Measurements from ENCODE around the gene ZNF678. TPM values are rescaled to one million over a fixed set of nuclear protein-coding genes. Genes with fewer than 3 reads are reported as not detected.

Gene ZNF678
- 10 to 100 TPM in 3 of 5 donors, 1 to 10 TPM in 2; 4.7 to 34.1 (median 10.3) TPM for total RNA-seq
- 1 to 10 TPM in 2 of 3 donors, under 1 TPM in 1; 0.65 to 2.4 (median 2.2) TPM for polyA plus RNA-seq
- long read RNA-seq, donor 1, result 0 reads
- long read RNA-seq, donor 2, full-length matches to known transcripts, result 1 of 1 reads
- long read RNA-seq, donor 2, partial matches to known transcripts, result 0 of 1 reads
- long read RNA-seq, donor 2, other reads (novel, unspliced or antisense), result 0 of 1 reads
- long read RNA-seq, donor 3, result 0 reads
- long read RNA-seq, donor 4, result 0 reads
- long read RNA-seq, donor 5, partial matches to known transcripts, result 0 of 2 reads
- long read RNA-seq, donor 5, other reads (novel, unspliced or antisense), result 0 of 2 reads
- long read RNA-seq, donor 6, result 0 reads
- long read RNA-seq, donor 7, result 0 reads
- long read RNA-seq, donor 8, full-length matches to known transcripts, result 3 of 3 reads
- long read RNA-seq, donor 8, partial matches to known transcripts, result 0 of 3 reads
- long read RNA-seq, donor 8, other reads (novel, unspliced or antisense), result 0 of 3 reads
- long read RNA-seq, donor 9, result 0 reads
- long read RNA-seq, donor 10, result 0 reads

GRCh38 chr1:227563324-227564201 is at the start of gene ZNF678:
Gene ZNF678, plus strand, starts transcription at chr1:227563556. Its CDS starts 87,436 bp downstream, at chr1:227650992.
- Histone ChIP-seq H3K27ac (peak within 1 kb of the TSS; percentile 79 to 91 (median 89)), H3K4me3 (peak within 1 kb of the TSS; percentile 58 to 74 (median 63)), H3K4me1 (peaks cover 7 to 23% (median 15%) of the 10 kb centered on the region in 4 donors), H3K36me3 (no peaks in the 10 kb centered on the region), H3K9me3 (peaks cover 0 to 24% (median 7%) of the 10 kb centered on the region in 4 donors), H3K27me3 (peaks cover 0 to 37% (median 26%) of the 10 kb centered on the region in 3 donors)
- WGBS, 5 donors, result 0 to 1% (median 1%) methylated on average over 37 to 39 of the region's 39 CpGs
- intact Hi-C loops (cut with DNase I; ENCODE audit: low total_unique reads), result no loop called here
- TF ChIP-seq CTCF (IDR thresholded peaks at IDR 0.05), result no peak
- no peak for TF ChIP-seq EP300 (IDR thresholded peaks at IDR 0.05)
- peak in 1 of 4 donors; percentile 21 for TF ChIP-seq POLR2A (IDR thresholded peaks at IDR 0.05)
- peak in 2 of 3 donors; percentile 46 to 58 for TF ChIP-seq POLR2AphosphoS5 (IDR thresholded peaks at IDR 0.05)
- DNase-seq, result peak; percentile 93 to 97

GRCh38 chr1:227518876-227519275 is 44.5 kb upstream of the ZNF678 start:
- DNase-seq, result no peak
- peaks cover 0 to 25% (median 7%) of the 10 kb centered on the region in 4 donors for H3K9me3 ChIP-seq
- no peak overlapping the region for H3K4me3 ChIP-seq
- intact Hi-C loops (cut with DNase I; ENCODE audit: low total_unique reads), result no loop called here
- 71 to 81% (median 75%) methylated on average over 4 of the region's 4 CpGs for WGBS, 5 donors
- H3K4me1 ChIP-seq, result no peaks in the 10 kb centered on the region
- H3K27ac ChIP-seq, result no peak overlapping the region
- no peaks in the 10 kb centered on the region for H3K36me3 ChIP-seq
- TF ChIP-seq POLR2A (IDR thresholded peaks at IDR 0.05) (no peak), CTCF (IDR thresholded peaks at IDR 0.05) (no peak), EP300 (IDR thresholded peaks at IDR 0.05) (no peak), POLR2AphosphoS5 (IDR thresholded peaks at IDR 0.05) (no peak)
- no peaks in the 10 kb centered on the region for H3K27me3 ChIP-seq

- no peak for TF ChIP-seq POLR2AphosphoS5 (IDR thresholded peaks at IDR 0.05)
- no peak for TF ChIP-seq POLR2A (IDR thresholded peaks at IDR 0.05)
- TF ChIP-seq EP300 (IDR thresholded peaks at IDR 0.05), result no peak
- no peak for TF ChIP-seq CTCF (IDR thresholded peaks at IDR 0.05)
- DNase-seq, result no peak
- WGBS, 5 donors, result 71 to 83% (median 77%) methylated on average over 11 of the region's 11 CpGs
- H3K9me3 ChIP-seq, result peaks cover 0 to 47% (median 26%) of the 10 kb centered on the region in 4 donors
- H3K4me1 ChIP-seq, result no peaks in the 10 kb centered on the region
- no peaks in the 10 kb centered on the region for H3K36me3 ChIP-seq
- intact Hi-C loops (cut with DNase I; ENCODE audit: low total_unique reads), result no loop called here
- no peak overlapping the region for H3K27ac ChIP-seq
- H3K4me3 ChIP-seq, result no peak overlapping the region
- no peaks in the 10 kb centered on the region for H3K27me3 ChIP-seq
These were observed 41.6 kb upstream of the ZNF678 start for GRCh38 chr1:227521782-227522181.

GRCh38 chr1:227526524-227526923 is 36.8 kb upstream of the ZNF678 start:
- no peaks in the 10 kb centered on the region for H3K4me1 ChIP-seq
- H3K9me3 ChIP-seq, result peaks cover 10 to 84% (median 73%) of the 10 kb centered on the region in 4 donors
- no peak overlapping the region for H3K4me3 ChIP-seq
- no peak for DNase-seq
- H3K36me3 ChIP-seq, result no peaks in the 10 kb centered on the region
- no peak overlapping the region for H3K27ac ChIP-seq
- H3K27me3 ChIP-seq, result no peaks in the 10 kb centered on the region
- 81 to 92% (median 92%) methylated on average over 2 of the region's 2 CpGs for WGBS, 5 donors
- intact Hi-C loops (cut with DNase I; ENCODE audit: low total_unique reads), result no loop called here
- TF ChIP-seq CTCF (IDR thresholded peaks at IDR 0.05) (no peak), POLR2A (IDR thresholded peaks at IDR 0.05) (no peak), EP300 (IDR thresholded peaks at IDR 0.05) (no peak), POLR2AphosphoS5 (IDR thresholded peaks at IDR 0.05) (no peak)
